ENCODE results near the gene CCDC59.
"Not testable (repeated sequence)": the region's sequence is repeated elsewhere in the genome, so short reads cannot be mapped to it uniquely, and the experiment has no call there.

The CCDC59 gene, protein sequence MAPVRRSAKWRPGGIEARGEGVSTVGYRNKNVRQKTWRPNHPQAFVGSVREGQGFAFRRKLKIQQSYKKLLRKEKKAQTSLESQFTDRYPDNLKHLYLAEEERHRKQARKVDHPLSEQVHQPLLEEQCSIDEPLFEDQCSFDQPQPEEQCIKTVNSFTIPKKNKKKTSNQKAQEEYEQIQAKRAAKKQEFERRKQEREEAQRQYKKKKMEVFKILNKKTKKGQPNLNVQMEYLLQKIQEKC

DNA sequence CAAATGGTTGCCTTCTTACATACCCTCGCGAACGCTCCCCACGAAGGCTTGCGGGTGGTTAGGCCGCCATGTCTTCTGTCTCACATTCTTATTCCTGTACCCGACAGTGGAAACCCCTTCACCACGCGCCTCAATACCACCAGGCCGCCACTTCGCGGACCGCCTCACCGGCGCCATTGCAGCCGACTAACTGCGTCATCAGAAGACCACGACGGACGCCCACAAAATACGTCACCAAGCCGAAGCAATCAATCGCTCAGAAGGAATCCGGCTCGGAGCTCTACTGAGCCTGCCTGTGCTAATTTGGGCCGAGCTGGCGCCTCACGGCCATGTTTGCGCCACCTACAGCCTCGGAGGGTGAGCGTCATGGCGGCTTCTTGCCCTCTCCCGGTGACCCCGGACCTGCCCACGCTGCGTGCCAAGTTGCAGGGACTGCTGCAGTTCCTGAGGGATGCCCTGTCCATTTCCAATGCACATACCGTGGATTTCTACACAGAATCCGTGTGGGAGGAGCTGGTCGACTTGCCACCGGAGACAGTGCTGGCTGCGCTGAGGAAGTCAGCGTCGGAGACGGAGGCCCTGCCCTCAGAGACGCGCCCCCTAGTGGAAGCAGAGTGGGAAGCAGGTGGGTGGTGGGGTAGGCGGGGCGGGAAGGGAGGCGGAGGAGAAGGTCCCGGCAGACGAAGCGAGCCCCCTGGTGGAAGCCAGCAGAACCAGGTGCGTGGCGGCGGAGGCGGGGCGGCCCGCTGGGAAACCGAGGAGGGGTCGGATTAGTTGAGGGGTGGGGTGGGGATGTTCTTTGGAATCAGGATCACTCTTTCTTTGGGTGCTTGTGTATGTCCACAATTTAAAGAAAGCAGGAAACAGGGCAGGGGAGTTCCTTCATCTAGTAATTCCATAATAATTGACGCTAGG lies at the start of gene CCDC59, which contains the start of gene METTL25:
TSS of gene CCDC59 (minus strand) at position 188 of the 915 bp plus-strand sequence. CDS start at position 177, 11 bp downstream.
TSS of gene METTL25 (plus strand) at position 330 of the 915 bp plus-strand sequence. CDS start at position 367, 37 bp downstream.
- DNase-seq = peak; percentile 97

GRCh38 chr12:82407481-82407880 lies 49.3 kb upstream of the CCDC59 start:
- DNase-seq = no peak

- DNase-seq = no peak
These were observed 48.5 kb upstream of the CCDC59 start for GRCh38 chr12:82406651-82407050.

DNA sequence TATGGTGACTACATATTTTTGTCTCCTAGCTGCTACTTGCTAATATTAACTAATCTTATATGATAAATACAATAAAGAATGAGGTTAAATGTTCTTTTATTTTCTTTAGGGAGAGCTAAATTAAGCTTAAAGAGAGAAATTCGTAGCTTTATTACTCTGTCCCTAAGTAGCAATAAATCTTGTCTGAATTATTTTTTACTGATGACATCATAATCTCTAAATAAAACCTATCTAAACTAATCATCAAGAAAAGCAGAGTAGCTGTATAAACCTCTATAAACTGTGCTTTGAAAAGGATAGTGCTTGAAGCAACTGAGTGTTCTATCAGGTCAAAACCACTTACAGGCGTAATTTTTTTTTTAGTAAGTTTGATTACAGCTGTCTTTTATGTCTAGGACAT lies 42.6 kb upstream of the CCDC59 start:
- no peak for DNase-seq

- no peak for DNase-seq
These were observed 40.7 kb upstream of the CCDC59 start for GRCh38 chr12:82398879-82399278.

DNA sequence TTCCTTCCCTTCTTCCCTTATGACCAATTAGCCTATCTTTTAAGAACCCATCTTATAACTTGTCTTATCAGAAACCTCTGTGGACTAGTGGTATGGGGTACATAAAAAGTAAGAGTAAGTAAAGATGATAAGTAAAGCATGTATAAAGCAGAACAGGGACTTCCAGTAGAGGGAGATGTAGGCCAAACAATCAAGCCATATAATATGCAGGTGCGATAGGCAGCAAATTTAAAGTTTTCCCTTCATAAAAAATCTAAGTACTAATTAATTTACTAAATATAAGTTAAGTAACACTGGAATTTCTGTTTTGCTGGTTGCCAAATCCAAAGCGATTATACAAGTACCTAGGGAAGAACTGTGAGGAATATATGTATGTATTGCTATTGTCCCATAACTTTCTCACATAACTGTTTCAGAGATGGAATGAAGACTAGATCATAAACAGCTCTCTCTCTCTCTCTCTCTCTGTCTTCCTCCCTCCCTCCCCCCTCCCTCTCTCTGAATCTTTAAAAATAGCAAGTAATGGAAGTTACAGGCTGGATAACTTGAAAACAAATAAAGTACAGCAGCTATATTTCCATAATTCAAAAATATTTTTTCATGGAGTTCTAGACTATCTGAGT lies 25.9 kb upstream of the CCDC59 start:
- DNase-seq = no peak

- no peak for DNase-seq
These were observed 20.8 kb upstream of the CCDC59 start for GRCh38 chr12:82378997-82379396.

GRCh38 chr12:82375201-82375600 lies 17.0 kb upstream of the CCDC59 start:
- DNase-seq = no peak

GRCh38 chr12:82366197-82366596 lies 8.0 kb upstream of the CCDC59 start:
- DNase-seq = no peak

GRCh38 chr12:82363990-82364389 lies 5.8 kb upstream of the CCDC59 start:
- DNase-seq = no peak

DNA sequence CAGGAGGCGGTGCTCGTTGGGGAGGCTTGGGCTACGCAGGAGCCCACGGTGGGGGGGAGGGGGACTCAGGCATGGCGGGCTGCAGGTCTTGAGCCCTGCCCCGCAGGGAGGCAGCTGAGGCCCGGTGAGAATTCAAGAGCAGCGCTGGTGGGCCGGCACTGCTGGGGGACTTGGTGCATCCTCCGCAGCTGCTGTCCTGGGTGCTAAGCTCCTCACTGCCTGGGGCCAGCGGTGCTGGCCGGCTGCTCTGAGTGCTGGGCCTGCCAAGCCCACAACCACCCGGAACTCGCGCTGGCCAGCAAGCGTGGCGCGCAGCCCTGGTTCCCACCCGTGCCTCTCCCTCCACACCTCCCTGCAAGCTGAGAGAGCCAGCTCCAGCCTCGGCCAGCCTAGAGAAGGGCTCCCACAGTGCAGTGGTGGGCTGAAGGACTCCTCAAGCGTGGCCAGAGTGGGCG lies 3.3 kb upstream of the CCDC59 start:
- no peak for DNase-seq

DNA sequence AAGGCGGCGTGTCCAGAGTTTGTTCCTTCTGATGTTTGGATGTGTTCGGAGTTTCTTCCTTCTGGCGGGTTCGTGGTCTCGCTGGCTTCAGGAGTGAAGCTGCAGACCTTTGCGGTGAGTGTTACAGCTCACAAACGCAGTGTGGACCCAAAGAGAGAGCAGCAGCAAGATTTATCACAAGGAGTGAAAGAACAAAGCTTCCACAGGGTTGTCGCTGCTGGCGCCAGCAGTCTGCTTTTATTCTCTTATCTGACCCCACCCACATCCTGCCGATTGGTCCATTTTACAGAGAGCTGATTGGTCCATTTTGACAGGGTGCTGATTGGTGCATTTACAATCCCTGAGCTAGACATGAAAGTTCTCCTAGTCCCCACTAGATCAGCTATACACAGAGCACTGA lies 2.6 kb upstream of the CCDC59 start:
- not testable (repeated sequence) for DNase-seq

DNA sequence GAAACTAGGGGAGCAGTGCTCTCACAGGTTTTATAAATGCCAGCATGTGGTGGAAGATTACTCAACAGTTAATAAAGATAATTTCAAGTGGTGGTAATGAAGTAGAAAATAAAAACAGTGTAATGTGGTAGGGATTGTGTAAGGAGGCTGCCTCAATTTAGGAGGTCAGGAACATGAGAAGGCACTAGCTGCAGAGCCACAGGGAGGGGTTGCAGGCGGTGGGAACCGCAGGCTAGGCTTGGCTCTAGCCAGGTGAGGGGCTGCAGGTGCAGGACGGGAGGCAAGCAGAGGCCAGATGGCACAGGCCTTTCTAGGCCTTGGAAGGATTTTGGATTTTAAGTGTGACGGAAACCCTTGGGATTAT lies 910 bp upstream of the CCDC59 start:
- no peak for DNase-seq

DNA sequence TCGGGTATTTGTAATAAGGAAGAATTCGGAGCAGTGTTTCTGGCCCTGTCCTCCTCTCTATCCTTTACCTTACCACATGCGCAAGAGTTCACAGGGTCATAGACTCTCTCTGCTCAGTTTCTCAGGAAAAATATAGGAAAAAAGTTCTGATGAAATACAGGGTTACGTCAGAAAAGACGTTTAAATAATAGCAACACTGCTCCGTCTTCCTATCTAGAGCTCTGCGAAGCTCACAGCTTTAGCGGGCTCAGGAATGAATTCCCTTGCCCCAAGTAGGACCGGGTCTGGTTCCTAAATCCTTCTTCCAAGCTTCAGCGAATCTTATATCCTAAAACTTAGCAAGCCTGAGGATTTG lies 365 bp downstream of the CCDC59 start:
- no peak for DNase-seq

DNA sequence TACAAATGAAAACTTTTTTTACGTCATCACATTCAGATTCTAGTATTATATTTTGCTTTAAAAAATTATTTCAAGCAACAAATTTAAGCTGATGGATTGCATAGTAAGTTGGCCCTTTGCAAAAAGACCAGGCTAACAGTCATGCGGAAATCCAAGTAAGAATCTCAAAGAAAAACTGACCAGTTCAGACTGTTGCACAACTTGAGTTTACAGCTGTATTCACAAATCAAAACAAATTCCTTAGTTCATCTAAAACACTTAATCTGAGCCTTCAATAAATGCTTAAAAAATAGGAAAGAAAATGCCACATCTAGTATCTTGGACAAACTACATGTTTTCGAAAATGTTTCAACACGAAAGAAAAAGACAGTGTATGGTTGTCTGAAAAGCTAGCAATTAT lies 847 bp downstream of the CCDC59 start:
- DNase-seq = no peak

- no peak for DNase-seq
These were observed 6.8 kb downstream of the CCDC59 start for GRCh38 chr12:82351390-82351789.

DNA sequence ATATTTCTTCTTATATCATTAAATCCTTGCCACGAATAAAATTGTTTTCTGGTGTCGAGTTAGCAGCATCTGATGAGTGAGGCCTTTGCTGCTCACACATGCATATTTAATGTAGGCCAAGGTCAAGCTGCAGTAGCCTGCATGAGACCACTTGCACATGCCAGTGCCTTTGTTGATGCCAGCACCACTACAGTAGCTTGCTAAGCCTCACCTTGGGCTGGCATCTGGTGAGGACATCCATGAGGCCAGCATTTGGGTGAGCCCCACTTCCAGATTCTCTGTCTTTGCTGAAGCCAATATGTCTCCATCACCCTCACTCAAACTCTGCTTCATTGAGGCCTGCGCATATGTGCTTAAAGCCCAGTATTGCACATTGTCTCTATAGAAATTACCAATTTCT lies 8.0 kb downstream of the CCDC59 start:
- no peak for DNase-seq

DNA sequence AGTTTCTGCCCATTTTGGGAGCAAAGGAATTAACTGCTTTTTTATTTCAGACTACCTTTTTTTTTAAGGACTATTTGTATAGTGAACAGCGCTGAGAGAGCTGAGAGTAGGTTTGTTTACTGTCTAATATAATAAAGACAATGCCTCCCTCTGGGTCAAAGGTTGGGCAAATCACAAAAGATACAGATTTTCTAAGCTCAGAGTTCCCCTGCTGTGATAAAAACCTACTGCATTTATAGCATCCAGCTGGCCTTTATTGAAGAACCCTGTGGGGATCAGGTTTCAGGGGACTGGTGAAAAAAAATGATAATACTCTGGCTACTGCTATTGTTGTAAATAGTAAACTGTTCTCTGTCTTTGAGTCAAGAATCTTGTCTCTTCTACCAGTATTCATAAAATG lies 28.7 kb downstream of the CCDC59 start:
- DNase-seq = no peak

- no peak for DNase-seq
These were observed 30.3 kb downstream of the CCDC59 start for GRCh38 chr12:82327861-82328260.

GRCh38 chr12:82326905-82327503 lies 31.2 kb downstream of the CCDC59 start:
- DNase-seq = peak; percentile 14

GRCh38 chr12:82325540-82326336 lies 32.4 kb downstream of the CCDC59 start:
- DNase-seq = no peak

- no peak for DNase-seq
These were observed 38.9 kb downstream of the CCDC59 start for GRCh38 chr12:82319276-82319675.

Measured in CD4-positive, alpha-beta T cell treated with Interleukin-12 subunit alpha and Interleukin-12 subunit beta, for 1 hour (primary cell).